HG03558 (cell line): Measurements from ENCODE around the gene SRGAP3.

Experiments
- ATAC-seq: cut with Tn5 transposase; IDR thresholded peaks from one replicate; pipeline ENCODE4 v1.9.1; 2021; ENCODE audit warnings: moderate number of reproducible peaks; ENCODE audit not compliant: unreplicated experiment; ENCODE audit errors: extremely low read depth

Gene SRGAP3

GRCh38 chr3:9036404-9037131 is 212.9 kb downstream of the SRGAP3 start:
- no peak for ATAC-seq

- ATAC-seq, result no peak
Measured at GRCh38 chr3:9035961-9036360, 213.5 kb downstream of the SRGAP3 start.

GRCh38 chr3:9035473-9035872 is 214.0 kb downstream of the SRGAP3 start:
- no peak for ATAC-seq

- no peak for ATAC-seq
Measured at GRCh38 chr3:9033867-9034266, 215.6 kb downstream of the SRGAP3 start.

- no peak for ATAC-seq
Measured at GRCh38 chr3:9032231-9032777, 217.1 kb downstream of the SRGAP3 start.

- no peak for ATAC-seq
Measured at GRCh38 chr3:9030034-9030433, 219.4 kb downstream of the SRGAP3 start.

- ATAC-seq, result no peak
Measured at GRCh38 chr3:9028134-9028533, 221.3 kb downstream of the SRGAP3 start.

GRCh38 chr3:9026320-9027045 is 223.0 kb downstream of the SRGAP3 start:
- ATAC-seq, result no peak

- ATAC-seq, result no peak
Measured at GRCh38 chr3:9024341-9024740, 225.1 kb downstream of the SRGAP3 start.

- no peak for ATAC-seq
Measured at GRCh38 chr3:9023226-9023590, 226.2 kb downstream of the SRGAP3 start.

- ATAC-seq, result no peak
Measured at GRCh38 chr3:9022305-9023225, 226.9 kb downstream of the SRGAP3 start.

- ATAC-seq, result no peak
Measured at GRCh38 chr3:9021271-9022009, 228.0 kb downstream of the SRGAP3 start.

GRCh38 chr3:9020426-9020825 is 229.0 kb downstream of the SRGAP3 start:
- ATAC-seq, result no peak

- no peak for ATAC-seq
Measured at GRCh38 chr3:9019259-9019961, 230.0 kb downstream of the SRGAP3 start.

GRCh38 chr3:9015250-9015649 is 234.2 kb downstream of the SRGAP3 start:
- ATAC-seq, result no peak

- no peak for ATAC-seq
Measured at GRCh38 chr3:9013782-9014563, 235.5 kb downstream of the SRGAP3 start.

- no peak for ATAC-seq
Measured at GRCh38 chr3:9012521-9012920, 236.9 kb downstream of the SRGAP3 start.

- ATAC-seq, result no peak
Measured at GRCh38 chr3:9009976-9010545, 239.4 kb downstream of the SRGAP3 start.
